ENCODE measurements around the gene SCAANT1.

Gene SCAANT1

GRCh38 chr3:63911873-63912767 is at the start of gene SCAANT1:
TSS of gene SCAANT1 (minus strand) at chr3:63912383.
- FAIRE-seq (peak; percentile 63), DNase-seq (ENCODE audit: insufficient read length, low spot score) (peak; percentile 79)

GRCh38 chr3:63961891-63962290 is 49.7 kb upstream of the SCAANT1 start:
- FAIRE-seq, result peak; percentile 85
- no peak for DNase-seq (ENCODE audit: insufficient read length, low spot score)

- FAIRE-seq (peak; percentile 47), DNase-seq (ENCODE audit: insufficient read length, low spot score) (no peak)
Measured at GRCh38 chr3:63960048-63960711, 48.0 kb upstream of the SCAANT1 start.

GRCh38 chr3:63959146-63959545 is 47.0 kb upstream of the SCAANT1 start:
- FAIRE-seq (no peak), DNase-seq (ENCODE audit: insufficient read length, low spot score) (no peak)

GRCh38 chr3:63955830-63956545 is 43.8 kb upstream of the SCAANT1 start:
- no peak for DNase-seq (ENCODE audit: insufficient read length, low spot score)
- FAIRE-seq, result peak; percentile 66

GRCh38 chr3:63955036-63955650 is 43.0 kb upstream of the SCAANT1 start:
- FAIRE-seq, result no peak
- no peak for DNase-seq (ENCODE audit: insufficient read length, low spot score)

- FAIRE-seq, result no peak
- no peak for DNase-seq (ENCODE audit: insufficient read length, low spot score)
Measured at GRCh38 chr3:63954182-63954581, 42.0 kb upstream of the SCAANT1 start.

- no peak for DNase-seq (ENCODE audit: insufficient read length, low spot score)
- no peak for FAIRE-seq
Measured at GRCh38 chr3:63952248-63952594, 40.0 kb upstream of the SCAANT1 start.

GRCh38 chr3:63951492-63952247 is 39.5 kb upstream of the SCAANT1 start:
- no peak for DNase-seq (ENCODE audit: insufficient read length, low spot score)
- peak; percentile 81 for FAIRE-seq

GRCh38 chr3:63950698-63951097 is 38.5 kb upstream of the SCAANT1 start:
- no peak for DNase-seq (ENCODE audit: insufficient read length, low spot score)
- FAIRE-seq, result no peak

- FAIRE-seq (no peak), DNase-seq (ENCODE audit: insufficient read length, low spot score) (no peak)
Measured at GRCh38 chr3:63949005-63949404, 36.8 kb upstream of the SCAANT1 start.

- DNase-seq (ENCODE audit: insufficient read length, low spot score), result no peak
- FAIRE-seq, result no peak
Measured at GRCh38 chr3:63947594-63947993, 35.4 kb upstream of the SCAANT1 start.

GRCh38 chr3:63946753-63947152 is 34.6 kb upstream of the SCAANT1 start:
- FAIRE-seq (no peak), DNase-seq (ENCODE audit: insufficient read length, low spot score) (no peak)

- no peak for DNase-seq (ENCODE audit: insufficient read length, low spot score)
- FAIRE-seq, result no peak
Measured at GRCh38 chr3:63945558-63946096, 33.4 kb upstream of the SCAANT1 start.

GRCh38 chr3:63943678-63944077 is 31.5 kb upstream of the SCAANT1 start:
- DNase-seq (ENCODE audit: insufficient read length, low spot score), result no peak

GRCh38 chr3:63942528-63942927 is 30.3 kb upstream of the SCAANT1 start:
- FAIRE-seq, result no peak
- no peak for DNase-seq (ENCODE audit: insufficient read length, low spot score)

More at GRCh38 chr3:63943678-63944077, 31.5 kb upstream of the SCAANT1 start:
- no peak for FAIRE-seq

GRCh38 chr3:63940389-63940757 is 28.2 kb upstream of the SCAANT1 start:
- FAIRE-seq (no peak), DNase-seq (ENCODE audit: insufficient read length, low spot score) (no peak)

- FAIRE-seq (peak; percentile 94), DNase-seq (ENCODE audit: insufficient read length, low spot score) (no peak)
Measured at GRCh38 chr3:63937661-63938651, 25.8 kb upstream of the SCAANT1 start.

GRCh38 chr3:63936925-63937324 is 24.7 kb upstream of the SCAANT1 start:
- FAIRE-seq (no peak), DNase-seq (ENCODE audit: insufficient read length, low spot score) (no peak)
